Stimulated activated CD8-positive, alpha-beta memory T cell treated with anti-CD3 and anti-CD28 coated beads, Interleukin-4, amount 100 ng/mL, for 1 hour (primary cell): Measurements from ENCODE around the gene METRN.
"Not testable (repeated sequence)": the region's sequence is repeated elsewhere in the genome, so short reads cannot be mapped to it uniquely, and the experiment has no call there.

Experiments
- DNase-seq, 2 donors: peaks; one replicate each; pipeline ENCODE4 v3.0.0-alpha.2; 2020; ENCODE audit warnings: low read depth in 2 of 2, low spot score in 1 of 2

Gene METRN

GRCh38 chr16:734208-734980 is 19.5 kb downstream of the METRN start:
- DNase-seq, result no peak

DNA sequence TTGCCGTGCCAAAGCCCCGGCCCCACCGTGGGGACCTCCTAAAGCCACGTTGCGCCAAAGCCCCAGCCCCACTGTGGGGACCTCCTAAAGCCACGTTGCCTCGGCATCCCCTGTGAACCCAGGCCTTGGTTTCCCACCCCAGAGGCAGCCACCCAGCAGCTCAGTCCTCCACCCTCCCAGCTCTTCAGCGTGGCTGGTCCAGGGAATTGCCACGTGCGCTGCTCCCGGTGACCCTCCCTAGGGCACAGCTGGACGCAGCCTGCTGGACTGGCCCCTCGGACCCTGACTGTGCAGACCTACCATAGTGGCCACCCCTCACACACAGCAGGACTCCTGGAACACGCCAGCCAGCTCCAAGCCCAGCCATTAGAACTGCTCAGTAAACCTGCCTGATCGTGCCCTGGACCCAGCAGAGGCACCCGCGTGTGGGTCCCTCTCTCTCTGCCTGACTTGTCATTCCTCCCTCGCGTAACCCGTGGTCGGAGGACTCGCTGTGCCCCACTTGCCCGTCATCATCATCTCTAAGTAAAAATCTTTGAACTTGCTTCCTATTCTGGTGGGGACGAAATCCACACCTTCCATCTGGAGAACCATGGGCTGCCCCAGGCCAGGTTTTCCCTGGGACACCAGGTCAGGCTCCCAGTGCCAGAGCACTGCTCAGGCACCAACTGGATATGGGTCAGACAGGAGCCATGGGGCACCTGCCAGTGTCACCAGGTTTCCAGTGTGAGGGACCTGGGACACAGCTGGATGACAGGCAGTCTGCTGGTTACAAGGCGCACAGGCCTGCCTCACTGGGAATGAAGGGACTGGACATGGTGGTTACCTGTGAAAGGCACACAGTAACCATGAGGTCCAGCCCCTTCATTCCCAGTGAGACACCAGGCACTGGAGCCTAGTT is 20.3 kb downstream of the METRN start:
- DNase-seq, result no peak

DNA sequence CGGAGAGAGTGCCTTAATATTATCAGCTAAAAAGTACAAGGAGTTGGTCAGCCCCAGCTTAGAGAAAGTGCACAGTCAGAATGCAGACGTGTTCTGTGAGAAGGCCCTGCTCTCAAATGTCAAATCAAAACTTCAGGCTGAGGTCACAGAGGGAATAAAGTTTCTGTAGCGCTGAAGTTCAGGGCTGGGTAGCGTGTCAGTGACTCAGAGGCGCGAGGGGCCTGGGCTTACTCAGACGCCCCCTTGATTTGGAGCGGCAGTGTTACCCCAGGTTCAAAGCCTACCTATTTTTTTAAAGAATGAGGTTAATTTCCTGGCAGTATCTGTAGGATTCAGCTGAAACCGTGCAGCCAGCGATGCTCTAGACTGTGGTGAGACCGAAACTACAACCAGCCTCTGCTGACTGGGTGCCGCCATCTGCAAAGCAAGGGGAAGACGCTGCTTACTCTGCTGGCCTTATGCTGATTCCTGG is 21.1 kb downstream of the METRN start:
- no peak for DNase-seq

GRCh38 chr16:736936-737481 is 22.1 kb downstream of the METRN start:
- DNase-seq, result no peak

- no peak for DNase-seq
Observed at GRCh38 chr16:739560-740458, 24.9 kb downstream of the METRN start.

GRCh38 chr16:740459-740763 is 25.5 kb downstream of the METRN start:
- no peak for DNase-seq

DNA sequence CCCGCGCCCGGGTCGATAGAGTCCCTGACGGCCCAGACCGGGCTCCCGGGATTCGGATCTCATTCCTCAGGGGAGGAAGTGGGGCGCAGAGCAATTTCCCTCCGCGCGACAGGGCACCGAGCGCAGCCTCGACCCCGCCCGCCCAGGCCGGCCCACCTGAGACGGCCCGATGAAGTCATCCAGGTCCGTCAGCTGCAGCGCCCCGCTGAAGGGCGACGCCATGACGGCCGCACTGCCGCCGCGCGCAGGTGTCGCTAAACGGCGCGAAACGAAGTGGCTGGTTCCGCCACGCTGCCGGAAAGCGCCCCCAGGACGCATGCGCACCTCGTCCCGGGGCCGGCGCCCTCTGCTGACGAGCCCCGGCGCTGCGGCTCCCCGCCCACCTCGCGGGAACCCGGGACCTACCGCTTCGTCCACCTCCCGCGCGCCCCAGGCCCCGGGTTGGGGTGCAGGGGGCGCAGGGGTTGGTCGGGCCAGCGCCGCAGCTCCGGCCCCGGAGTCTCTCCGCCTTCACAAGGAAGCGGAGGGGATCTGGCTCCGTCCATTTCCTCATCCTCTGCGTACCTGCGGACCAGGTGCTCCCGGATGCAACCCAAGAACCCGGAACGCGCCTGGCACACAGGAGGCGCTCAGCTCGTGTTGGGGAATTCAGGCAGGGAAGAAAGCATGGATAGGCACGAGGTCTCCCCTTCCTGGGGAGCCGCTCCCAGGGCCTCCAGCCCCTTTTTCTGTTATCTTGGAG is 26.0 kb downstream of the METRN start, which contains the start of gene CIAO3:
TSS of gene CIAO3 (minus strand) at position 234 of the 742 bp plus-strand sequence. CDS start at position 222, 12 bp downstream.
- DNase-seq, result peak; percentile 88 to 89

DNA sequence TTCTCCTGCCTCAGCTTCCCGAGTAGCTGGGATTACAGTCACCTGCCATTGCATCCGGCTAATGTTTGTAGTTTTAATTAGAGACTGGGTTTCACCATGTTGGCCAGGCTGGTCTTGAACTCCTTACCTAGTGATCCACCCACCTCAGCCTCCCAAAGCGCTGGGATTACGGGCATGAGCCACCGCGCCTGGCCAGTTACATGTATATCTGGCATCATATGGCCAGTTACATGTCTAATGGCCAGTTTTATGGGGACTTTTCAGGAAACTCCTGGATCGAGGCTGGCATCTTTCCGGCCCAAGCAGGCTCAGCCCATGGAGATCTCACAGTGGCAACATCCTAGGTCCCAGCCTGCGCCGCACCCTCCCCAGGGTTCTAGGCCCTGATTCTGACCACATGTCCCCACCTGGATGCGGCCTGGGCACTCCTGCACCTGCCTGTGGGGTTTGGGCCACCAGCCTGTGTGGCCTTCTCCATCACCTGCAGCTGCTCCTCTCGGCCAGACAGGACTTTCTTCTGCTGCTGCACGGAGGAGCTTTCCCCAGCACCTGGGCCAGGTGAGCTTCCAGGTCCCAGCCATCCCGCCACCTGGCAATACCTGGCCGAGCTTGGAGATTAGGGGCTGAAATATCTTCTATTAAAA is 27.2 kb downstream of the METRN start:
- no peak for DNase-seq

- not testable (repeated sequence) for DNase-seq
Observed at GRCh38 chr16:742894-743293, 28.0 kb downstream of the METRN start.

GRCh38 chr16:743794-744500 is 29.0 kb downstream of the METRN start:
- no peak for DNase-seq

DNA sequence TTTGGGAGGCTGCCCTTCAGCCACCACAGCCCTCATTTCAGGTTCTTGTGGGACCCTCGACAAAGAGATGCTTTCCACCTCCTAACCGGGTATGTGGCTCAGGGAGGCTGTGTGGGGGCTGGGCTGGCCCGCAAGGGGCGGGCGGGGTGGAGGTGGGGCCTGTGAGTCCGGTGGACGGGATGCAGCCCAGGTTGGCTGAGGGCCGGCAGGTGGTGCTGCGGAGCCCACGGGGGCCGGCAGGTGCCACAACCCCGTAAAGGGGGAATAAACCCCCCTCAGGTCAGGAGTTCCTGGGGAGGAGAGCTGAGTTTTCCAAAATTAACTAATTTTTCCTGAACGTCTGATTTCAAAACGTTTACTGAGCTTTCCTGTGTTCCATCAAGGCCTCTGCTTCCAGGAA is 30.8 kb downstream of the METRN start:
- no peak for DNase-seq

DNA sequence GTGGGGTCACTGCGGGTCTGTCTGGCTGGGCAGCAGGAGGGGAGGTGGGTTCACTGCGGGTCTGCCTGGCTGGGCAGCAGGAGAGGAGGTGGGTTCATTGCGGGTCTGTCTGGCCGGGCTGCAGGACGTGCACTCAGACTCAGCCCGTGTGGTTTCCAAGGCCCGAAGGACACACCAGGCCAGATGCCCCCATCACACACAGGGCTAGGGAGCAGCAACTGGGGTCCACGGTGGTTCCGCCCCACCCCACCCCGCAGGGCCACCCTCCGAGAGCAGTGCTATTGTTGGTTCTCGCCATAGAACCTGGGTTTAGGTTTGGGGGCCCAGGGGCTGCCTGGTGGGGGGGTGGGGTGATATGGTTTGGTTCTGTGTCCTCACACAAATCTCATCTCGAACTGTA is 31.7 kb downstream of the METRN start:
- DNase-seq, result no peak

DNA sequence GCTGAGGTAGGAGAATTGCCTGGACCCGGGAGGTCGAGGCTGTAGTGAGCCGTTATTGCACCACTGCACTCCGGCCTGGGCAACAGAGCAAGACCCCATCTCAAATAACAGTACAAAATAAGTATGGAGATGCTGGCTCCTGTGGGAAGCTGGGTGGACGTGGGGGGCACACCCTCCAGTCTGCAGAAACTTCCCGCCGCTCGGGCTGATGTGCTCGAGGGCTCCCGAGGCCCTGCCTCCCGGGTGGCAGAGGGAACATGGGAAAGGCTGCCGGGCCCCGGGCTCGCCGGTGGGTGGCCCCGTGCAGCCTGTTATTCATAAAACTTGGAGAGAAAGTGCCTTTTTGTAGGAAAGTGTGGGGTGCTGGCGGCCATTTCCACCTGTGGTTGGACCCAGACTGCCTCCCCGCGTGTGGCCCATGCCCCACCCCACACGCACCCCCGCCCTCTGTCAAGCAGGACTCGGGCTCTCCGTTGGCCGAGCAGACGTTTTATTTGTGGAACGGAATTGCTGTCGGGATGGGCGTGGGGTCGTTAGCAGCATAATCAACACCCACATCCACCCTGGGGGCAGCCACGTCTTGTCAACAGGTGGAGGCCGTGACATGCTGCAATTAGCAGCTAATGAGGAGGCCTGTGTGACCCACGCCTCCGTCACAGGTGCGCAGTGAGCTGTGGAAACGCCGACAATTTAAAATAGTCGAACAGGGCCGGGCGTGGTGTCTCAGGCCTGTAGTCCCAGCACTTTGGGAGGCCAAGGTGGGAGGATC is 33.2 kb downstream of the METRN start:
- DNase-seq, result no peak

- DNase-seq, result no peak
Observed at GRCh38 chr16:749010-749409, 34.1 kb downstream of the METRN start.

DNA sequence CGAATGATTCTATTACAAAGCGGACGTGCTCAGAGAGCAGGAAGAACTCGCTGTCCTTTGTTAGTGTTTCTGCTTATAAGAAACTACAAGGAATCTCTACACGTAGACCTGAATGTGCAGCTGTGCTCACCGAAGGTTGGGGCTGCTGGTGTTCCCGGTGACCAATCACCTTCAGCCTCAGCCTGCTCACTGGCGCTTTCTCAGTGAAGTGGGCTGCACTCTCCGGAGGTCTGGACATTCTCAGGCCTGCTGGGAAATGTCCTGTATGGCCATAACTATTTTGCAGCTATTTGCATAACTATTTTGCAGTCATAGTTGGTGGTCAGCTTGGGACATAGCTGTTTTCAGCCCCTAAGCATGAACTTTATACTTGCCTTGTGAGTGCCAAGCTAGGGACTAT is 35.6 kb downstream of the METRN start:
- no peak for DNase-seq

DNA sequence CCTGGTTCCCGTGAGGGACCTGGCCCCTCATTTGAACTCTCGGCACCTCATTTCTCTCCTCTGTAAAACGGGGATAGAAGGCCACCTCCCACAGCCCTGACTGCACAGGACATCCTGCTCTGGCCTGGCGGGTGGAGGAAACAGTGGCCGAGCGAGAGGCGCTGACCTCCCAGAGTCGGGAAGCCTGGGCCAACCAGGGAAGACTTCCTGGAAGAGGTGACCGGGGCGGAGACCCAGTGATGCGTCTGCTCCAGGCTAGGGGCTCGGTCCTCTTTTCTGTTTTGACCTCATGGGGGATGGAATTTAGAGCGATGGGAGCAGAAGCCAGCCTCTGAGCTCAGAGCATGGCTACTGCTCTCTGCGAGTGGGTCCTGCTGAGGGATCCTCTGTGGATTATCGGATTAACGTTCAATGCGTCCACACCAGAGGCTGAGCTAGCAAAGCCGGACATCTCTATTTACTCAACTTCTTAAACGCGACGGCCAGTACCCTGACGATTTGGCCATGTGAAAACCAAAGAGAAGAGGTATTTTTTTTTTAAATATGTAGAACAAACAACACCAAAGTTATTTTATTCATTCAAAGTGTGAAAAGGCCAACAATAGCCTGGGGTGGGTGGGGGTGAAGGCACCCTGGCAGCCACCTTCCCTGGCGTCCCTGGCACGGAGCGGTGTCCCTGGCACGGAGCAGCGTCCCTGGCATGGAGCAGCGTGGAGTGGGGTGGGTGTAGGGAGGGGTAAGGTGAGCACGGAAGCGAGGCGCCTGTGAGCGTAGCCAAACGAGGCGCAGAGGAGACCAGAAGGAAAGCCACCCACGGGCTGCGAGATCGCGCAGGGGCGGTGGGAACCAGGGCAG is 36.5 kb downstream of the METRN start:
- DNase-seq, result no peak

DNA sequence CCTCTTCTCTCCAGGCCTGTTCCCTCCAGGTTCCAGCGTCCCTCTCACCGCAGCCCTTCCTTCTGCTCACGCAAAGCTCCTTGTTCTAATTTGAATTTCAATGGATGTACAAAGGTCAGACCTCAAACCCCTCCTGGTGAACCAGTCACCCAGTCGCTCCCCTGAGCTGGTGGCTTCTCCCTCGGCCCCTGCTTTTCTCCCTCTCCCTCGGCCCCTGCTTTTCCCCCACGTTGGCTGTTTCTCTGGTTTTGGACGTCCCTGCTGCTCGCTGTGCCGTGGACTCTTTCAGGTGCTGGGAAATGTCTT is 37.0 kb downstream of the METRN start:
- no peak for DNase-seq
